GM20431 (cell line): Measurements from ENCODE around the gene SSH2.

Source experiments
- in situ Hi-C: fragments of 300-500 bp; cut with MseI, MboI; formaldehyde crosslinking; loops from one replicate; pipeline ENCODE4 v1.15.0; 2020; ENCODE audit warnings: low sequenced_read_pairs; ENCODE audit not compliant: unreplicated experiment

Gene SSH2

DNA sequence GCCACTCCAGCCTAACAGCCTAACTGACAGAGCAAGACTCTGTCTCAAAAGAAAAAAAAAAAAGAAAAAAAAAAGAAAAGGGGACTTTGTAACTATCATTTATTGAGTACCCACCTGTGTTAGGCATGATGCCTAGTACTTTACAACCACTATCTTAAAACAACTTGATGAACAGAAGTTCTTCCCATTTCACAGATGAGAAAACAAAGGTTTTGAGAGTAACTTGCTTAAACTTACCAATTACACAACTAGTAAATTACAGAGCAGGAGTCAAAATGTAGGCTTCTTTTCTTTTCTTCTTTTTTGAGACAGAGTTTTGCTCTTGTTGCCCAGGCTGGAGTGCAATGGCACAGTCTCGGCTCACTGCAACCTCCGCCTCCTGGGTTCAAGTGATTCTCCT, 210.6 kb downstream of the SSH2 start:
- in situ Hi-C loops = no loop called here

DNA sequence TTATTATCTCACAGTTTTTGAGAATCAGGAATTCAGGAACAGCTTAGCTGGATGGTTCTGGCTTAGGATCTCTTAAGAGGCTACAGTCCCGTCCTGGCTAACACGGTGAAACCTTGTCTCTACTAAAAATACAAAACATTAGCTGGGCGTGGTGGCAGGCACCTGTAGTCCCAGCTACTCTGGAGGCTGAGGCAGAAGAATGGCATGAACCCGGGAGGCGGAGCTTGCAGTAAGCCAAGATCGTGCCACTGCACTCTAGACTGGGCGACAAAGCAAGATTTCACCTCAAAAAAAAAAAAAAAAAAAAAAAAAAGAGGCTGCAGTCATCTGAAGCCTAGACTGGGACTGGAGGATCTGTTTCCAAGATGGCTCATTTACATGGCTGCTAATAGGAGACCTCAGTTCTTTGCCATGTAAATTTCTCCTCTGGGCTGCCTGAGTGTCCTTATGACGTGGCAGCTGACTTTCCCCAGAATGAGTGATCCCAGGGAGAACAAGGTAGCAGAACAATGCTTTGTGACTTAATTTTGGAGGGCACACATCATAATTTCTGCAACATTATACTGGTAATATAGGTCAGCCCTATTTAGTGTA, 211.5 kb downstream of the SSH2 start:
- in situ Hi-C loops = no loop called here

DNA sequence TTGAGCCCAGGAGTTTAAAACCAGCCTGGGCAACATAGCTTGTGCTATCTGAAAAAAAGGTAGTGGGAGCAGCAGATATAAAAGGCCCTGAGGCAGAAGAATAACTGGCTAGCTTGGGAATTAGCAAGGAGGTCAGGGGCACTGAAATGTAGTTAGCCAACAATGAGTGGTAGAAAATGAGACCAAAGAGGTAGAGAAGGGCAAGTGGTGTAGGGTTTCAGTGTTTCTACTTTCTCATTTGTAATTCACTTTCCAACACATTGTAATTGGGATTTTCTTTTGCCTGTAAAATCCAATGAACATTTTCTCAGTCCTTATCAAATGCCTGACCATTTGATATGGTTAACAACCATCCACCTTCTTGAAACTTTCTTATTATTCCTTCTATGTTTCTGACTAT, 212.2 kb downstream of the SSH2 start:
- in situ Hi-C loops = no loop called here

DNA sequence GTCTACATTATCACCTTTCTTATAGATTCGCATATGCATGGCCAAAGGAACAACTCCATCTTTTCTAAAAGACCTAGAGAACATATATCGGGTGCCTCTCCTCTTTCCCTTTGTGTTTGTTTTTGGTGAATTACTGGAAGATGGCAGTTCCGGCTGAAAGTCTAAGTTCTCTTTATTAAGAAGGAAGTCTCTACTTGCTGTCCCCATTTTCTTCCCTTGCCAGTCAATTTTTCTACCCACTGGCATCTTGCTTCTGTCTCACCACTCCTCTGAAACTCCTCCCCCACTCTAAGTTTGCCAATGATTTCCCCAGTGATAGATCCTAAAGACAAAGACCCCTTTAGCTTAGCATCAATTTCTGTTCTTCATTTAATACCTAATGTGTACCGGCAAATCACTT, 213.5 kb downstream of the SSH2 start:
- in situ Hi-C loops = no loop called here

DNA sequence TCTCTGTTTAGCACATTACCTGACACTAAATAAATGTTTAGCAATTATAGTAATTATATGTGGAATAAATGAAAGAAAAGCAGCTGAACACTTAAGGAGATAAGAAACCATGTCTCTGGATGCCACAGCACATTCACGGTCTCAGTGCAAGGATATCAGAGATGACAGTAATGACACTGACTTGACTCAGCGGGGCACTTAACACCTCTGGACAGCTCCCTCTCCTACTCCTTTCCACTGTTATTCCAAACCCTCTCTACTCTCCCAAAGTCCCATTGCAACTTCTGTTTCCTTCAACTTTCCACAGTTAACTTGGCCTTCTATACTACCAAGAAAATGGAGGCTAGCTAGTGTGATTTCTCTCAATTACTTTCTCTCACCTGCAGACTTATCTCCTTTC, 214.3 kb downstream of the SSH2 start:
- in situ Hi-C loops = no loop called here

DNA sequence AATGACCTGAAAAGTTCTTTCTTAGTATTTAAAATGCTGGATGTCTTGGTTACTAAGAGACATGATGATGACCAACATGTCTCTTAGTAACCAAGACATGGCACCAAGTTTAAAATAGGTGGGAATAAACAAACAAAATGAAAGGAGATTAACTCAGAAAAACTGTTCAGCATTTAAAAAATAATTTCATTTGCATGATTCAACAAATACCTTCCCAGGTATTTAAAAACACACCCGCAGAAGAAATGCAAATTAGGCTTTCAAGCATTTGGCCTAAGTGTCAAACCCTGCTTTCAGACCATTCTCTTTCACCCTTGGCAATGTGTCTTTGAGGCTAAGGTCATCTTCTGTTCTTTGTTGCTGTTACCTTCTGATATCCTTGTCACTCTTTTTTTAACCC, 215.9 kb downstream of the SSH2 start:
- in situ Hi-C loops = no loop called here

DNA sequence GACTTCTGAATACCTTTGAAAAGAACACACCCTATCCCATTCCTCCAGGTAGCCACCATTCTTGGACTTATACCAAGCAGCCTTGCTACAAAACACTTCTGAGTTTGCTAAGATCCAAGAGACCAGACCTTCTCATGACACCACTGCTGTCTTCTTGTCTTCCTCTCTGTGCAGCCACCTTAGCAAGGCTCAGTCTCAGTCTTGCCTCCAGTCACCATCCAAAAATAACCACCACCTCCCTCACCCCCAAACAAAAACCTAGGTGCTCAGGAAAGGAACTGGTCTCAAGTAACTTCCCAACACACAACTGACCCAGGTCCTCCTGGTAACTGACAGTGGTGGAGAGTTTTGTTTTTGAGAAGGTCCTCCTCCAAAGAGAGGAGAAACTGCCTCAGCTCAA, 216.4 kb downstream of the SSH2 start:
- in situ Hi-C loops = no loop called here

DNA sequence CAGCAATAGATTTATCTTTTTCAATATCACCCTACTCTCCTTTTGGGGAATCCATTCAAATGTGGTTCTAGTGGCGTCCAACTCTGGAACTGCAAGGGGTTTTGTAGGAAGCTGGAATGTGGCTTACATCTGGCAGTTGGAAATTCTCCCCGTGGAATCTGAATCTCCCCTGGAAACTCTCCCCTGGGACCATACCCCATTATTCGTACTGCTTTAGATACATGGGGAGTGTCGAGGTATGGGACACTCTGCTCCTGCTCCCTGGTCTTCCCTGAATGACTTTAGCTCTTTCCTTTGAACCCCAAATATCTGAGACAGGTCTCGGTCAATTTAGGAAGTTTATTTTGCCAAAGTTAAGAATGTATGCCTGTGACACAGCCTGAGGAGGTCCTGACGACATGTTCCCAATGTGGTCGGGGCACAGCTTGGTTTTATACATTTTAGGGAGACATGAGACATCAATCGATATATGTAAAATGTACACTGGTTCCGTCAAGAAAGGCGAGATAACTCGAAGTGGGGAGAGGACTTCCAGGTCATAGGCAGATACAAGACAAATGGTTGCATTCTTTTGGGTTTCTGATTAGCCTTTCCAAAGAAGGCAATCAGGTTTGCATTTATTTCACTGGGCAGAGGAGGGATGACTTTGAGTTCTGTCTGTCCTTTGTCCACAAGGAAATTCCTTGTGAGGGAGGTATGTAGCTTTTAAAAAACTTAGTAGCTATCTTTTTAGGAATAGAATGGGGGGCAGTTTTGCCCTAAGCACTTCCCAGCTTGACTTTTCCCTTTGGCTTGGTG, 218.2 kb downstream of the SSH2 start:
- in situ Hi-C loops = no loop called here

DNA sequence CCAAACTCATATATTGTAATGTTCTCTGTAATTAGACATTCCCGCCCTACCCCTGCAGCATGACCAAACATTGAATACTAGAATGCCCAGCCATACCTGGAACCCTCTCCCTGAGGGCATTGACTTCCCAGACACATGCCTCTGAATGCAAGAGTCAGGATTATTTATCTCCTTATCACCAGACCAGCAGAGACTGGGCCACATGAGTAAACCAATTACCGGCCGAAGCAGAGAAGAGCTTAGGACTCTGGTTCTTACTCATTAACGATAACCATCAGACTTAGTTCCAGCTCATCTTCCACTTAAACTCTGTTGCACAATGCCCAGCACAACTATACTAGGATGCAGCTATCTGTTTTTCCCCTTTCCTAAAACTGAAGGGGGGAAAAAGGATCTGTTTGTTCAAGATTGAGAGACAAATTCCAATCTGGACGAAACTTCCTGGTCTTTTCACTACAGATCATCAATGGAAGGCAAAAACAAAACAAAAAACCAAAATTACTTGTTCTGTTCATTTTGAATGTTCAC, 219.1 kb downstream of the SSH2 start:
- in situ Hi-C loops = no loop called here

DNA sequence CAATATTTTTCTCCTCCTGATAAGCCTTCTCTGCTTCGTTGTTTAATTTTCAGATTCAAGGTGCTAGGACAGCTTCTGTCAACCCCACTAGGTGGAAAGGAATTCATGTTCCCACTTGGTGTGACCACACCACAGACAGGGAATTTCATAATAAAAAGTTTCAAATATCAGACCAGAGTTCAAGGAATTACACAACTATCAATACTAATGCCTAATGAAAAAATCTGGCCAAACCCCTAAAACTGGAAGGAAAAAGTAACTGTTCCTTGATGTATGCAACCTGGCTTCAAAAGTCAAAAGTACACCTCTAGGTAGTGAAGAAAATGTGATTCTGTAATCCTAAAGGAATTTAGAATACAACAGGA, 219.5 kb downstream of the SSH2 start:
- in situ Hi-C loops = no loop called here

DNA sequence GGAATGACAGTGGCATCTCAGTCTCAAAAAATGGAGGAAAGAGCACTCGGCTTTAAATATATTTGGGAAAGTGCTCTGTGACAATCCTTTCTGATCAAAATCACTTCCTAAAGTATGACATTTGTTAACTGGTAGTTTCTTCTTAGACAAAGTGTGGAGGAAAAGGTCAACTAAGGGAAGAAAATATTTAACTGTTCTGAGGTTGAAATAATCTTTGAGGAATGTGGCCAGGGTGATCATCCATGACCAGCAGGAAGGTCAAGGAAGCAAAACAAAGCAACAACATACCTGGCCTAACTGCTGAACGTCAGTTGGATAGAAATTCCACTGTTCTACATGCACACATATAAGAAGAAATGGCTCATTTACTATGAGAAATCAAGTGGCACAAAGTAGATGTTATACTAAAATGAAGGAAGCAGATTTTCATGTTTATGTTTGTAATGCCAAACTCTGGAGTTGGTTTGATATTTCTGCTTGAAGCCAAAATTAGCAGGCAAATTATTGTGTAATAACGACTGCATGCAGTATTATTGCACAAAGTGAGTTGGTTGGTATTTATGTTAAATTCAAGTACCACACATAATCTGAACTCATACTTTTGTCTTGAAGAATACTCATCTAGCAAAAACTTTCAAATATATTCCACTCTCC, 220.0 kb downstream of the SSH2 start:
- in situ Hi-C loops = no loop called here

DNA sequence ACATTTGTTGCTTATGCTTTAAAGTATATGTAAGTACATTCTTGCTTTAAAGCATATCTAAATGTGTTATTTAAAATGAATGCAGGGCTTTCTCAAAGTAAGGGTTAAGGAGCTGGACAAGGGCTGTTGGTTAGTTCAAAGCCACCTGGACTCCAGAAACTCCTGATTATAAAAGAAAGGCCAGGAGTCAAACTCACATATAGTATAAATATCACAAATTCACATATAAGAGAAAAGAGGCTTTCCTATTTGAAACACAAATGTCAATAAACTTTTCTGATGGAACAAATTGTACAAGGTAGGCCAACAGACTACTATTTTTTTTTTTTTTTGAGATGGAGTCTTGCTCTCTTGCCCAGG, 222.8 kb downstream of the SSH2 start:
- in situ Hi-C loops = no loop called here

DNA sequence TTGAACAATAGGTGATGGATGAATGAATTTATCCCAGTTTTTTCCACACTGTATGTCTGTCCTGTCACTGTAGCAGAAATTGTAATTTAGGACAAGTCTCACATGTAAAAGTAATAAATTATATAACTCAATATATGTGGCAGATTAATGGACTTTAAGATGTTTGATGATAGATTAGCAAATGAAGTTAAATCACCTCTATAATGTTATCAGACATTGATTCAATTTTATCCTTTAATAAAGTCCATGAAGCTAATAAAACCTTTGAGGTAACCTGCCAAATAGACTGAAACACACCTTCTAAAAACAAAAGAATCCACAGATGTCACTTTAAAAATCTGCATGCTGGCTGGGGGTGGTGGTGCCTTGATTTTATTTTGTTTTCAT, 224.0 kb downstream of the SSH2 start:
- in situ Hi-C loops = no loop called here

DNA sequence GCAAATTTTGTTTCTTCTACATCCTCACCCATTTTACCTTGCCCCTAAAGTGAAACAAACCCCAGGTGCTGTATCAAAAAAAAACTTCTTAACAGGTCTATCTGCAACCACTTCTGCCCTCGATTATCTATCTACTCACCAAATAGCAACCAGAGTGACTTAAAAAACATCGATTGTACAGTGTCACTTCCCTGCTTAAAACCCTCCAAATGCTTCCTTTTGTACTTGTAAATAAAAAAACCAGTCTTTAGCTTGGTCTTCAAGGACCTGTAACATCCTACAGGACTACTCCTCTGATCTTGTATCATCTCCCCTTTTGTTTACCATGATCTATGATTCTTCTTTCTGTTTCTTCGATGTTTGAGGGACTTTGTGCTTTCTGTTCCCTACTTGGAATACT, 224.6 kb downstream of the SSH2 start:
- in situ Hi-C loops = no loop called here

DNA sequence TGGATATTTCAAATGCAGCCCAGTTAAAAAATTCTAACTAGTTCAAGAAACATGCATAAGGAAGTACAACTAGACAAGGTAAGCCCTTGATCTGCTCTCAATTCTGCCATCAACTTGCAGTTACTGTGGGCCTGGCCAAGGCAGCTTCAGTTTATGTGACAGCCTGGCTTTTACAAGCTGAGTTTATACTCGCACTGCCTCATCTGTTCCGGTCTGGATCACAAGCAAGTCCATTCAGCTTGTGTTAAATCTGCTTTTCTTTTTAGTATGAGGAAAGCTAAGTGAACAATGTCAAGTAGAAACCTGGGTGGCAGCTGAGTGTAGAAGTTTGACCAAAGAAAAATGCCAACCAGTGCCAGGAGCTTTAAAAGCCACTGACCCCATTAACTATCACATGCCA, 230.7 kb downstream of the SSH2 start:
- in situ Hi-C loops = no loop called here

DNA sequence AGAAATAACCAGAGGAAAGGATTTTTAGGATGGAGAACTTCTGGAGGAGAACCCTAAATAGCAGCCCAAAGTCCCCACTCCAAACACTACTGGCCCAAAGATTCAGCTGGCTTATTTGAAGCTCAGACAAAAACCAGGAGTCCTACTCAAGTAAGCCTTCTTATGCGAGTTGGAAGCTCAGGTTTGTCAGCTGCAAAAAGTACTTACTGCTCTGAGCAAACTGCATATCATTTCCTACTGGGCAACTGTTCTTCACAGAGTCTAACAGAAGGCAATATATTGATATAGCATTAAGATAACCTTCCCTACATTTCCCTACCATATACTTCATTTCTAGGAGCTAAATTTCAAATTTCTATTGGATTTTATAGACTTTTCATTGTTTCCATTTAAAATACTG, 231.2 kb downstream of the SSH2 start:
- in situ Hi-C loops = no loop called here

DNA sequence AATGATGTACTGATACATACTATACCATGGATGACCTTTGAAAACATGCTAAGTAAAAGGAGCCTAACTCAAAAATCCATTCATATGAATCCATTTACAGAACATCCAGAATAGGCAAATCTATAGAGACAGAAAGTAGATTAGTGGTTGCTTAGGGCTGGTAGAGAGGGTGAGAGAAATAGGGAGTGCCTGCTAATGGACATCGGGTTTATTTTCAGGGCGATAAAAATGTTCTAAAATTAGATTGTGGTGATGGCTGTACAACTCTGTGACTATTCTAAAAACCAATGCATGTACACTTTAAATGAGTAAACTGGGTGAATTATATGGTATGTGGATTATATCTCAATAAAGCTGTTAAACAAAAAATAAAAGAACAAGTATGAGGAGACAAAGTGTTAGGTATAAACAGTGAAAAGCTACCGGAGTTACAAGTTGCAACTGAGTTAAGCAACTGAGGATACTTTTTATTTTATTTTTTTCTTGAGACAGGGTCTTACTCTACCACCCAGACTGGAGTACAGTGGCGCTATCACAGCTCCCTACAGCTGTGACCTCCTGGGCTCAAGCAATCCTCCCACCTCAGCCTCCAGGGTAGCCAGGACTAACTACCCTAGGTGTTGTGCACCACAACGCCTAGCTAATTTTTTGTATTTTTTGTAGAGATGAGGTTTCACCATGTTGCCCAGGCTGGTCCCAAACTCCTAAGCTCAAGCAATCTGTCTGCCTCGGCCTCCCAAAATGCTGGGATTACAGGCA, 231.8 kb downstream of the SSH2 start:
- in situ Hi-C loops = no loop called here

DNA sequence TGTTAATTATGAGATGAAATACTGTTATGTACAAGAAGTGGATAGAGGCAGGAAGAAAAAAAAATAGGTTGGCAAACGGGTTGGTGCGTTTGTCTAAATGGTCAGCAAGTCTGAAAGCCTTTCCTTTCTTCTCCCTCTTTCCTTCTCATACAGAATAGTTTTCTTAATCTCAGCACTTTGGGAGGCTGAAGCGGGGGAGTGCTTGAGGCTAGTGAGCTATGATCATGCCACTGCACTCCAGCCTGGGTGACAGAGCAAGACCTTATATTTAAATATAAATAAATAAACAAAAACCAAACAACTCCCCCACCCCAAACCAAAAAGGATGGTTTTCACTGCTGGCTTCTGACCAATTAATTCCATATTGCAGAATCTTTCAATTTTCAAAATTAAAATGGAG, 232.7 kb downstream of the SSH2 start:
- in situ Hi-C loops = no loop called here

DNA sequence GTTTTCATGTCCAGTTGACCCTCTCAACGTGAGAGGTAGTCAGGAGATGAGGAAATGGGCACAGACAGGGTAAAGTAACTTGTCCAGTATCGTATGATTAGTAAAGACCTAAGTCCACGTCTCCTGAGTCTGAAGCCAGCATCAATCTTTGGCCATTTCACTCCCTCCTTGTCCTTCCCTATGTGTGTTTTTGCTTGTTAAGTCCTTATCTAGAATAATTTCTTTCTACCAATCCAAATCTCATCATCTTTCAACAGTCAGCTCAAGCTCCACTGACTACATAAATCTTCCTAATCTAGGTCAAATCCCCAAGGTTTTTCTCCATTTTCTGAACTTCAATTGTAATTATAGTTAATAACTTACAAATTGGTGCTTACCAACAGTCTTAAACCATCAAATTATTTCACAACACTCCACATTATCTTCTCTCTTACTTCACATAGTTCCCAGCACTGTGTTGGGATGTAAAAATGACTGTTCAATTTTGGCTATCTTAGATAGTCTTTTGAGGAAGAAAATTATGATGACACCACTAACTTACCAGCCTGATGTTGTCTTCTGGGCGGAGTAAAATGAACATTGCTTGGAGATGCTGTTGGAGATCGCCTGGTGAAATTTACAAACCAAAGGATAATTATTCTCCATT, 235.0 kb downstream of the SSH2 start:
- in situ Hi-C loops = no loop called here

DNA sequence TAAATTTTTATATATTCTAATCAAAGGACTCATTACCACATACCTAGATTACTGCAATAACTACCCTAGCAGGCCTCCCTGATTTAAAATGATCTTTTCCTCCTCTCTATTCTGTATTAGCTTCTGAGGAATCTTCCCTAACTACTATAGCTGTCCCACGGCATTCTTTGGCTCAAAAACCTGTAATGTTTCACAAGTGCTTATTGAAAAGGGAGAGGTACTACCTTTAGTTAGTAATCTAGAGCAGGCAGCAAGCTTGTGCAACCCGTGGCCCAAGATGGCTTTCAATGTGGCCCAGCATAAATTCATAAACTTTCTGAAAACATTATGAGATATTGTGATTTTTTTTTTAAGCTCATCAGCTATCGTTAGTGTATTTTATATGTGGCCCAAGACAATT, 236.3 kb downstream of the SSH2 start:
- in situ Hi-C loops = no loop called here
